Smooth muscle cell (in vitro differentiated cells): ENCODE results near the gene DECR2. TPM values are rescaled to one million over a fixed set of nuclear protein-coding genes. Genes with fewer than 3 reads are reported as not detected.
A peak's percentile ranks its signal among the peaks of the same experiment; 100 is the strongest.

ENCODE experiments used
- DNase-seq: peaks from one replicate; lab custom pipeline; 2025; ENCODE audit not compliant: unreplicated experiment; lab: John Stamatoyannopoulos, UW
- H2AFZ ChIP-seq: fragments of 200-600 bp; sonication (generic); 2 replicates; pipeline ENCODE4 v1.6.0; 2016; ENCODE audit warnings: antibody characterized with exemption, low read depth, mild to moderate bottlenecking
- H3F3A ChIP-seq: fragments of 200-600 bp; sonication (generic); 2 replicates; pipeline ENCODE4 v1.6.0; 2017; ENCODE audit warnings: antibody characterized with exemption, low read depth
- H3K27ac ChIP-seq: fragments of 200-600 bp; sonication (generic); 2 replicates; pipeline ENCODE4 v1.5.1; 2016; ENCODE audit warnings: low read depth, mild to moderate bottlenecking
- H3K27me3 ChIP-seq: fragments of 200-600 bp; sonication (generic); 2 replicates; pipeline ENCODE4 v1.6.1; 2016; ENCODE audit warnings: low read depth, mild to moderate bottlenecking
- H3K36me3 ChIP-seq: fragments of 200-600 bp; sonication (generic); 2 replicates; pipeline ENCODE4 v1.5.1; 2016; ENCODE audit warnings: low read depth
- H3K4me1 ChIP-seq: fragments of 200-600 bp; sonication (generic); 2 replicates; pipeline ENCODE4 v1.5.1; 2016; ENCODE audit warnings: low read depth
- H3K4me2 ChIP-seq: fragments of 200-600 bp; sonication (generic); 2 replicates; pipeline ENCODE4 v1.6.0; 2016; ENCODE audit warnings: mild to moderate bottlenecking
- H3K4me3 ChIP-seq: fragments of 200-600 bp; sonication (generic); 2 replicates; pipeline ENCODE4 v1.5.1; 2016; ENCODE audit warnings: mild to moderate bottlenecking
- H3K79me2 ChIP-seq: fragments of 200-600 bp; sonication (generic); 2 replicates; pipeline ENCODE4 v1.6.0; 2016; ENCODE audit warnings: low read depth, mild to moderate bottlenecking
- H3K9ac ChIP-seq: fragments of 200-600 bp; sonication (generic); 2 replicates; pipeline ENCODE4 v1.6.0; 2016; ENCODE audit warnings: low read depth
- H3K9me3 ChIP-seq: fragments of 200-600 bp; sonication (generic); replicated peaks from 2 replicates; pipeline ENCODE4 v1.5.1; 2016; ENCODE audit warnings: low read depth
- H4K20me1 ChIP-seq: fragments of 200-600 bp; sonication (generic); 2 replicates; pipeline ENCODE4 v1.6.0; 2016; ENCODE audit warnings: low read depth
- WGBS: methylation state at CpG from one replicate; pipeline ENCODE4 v1.1.7; 2016; ENCODE audit warnings: low lambda C conversion rate; 5-methylcytosine and 5-hydroxymethylcytosine counted together
- polyA plus RNA-seq: library from polyadenylated mRNA; unstranded; fragments of >200 nt; fragmentation: Nextera tagmentation; extraction: Ambion mirVana; gene quantifications from 2 replicates; pipeline ENCODE4 v1.2.1, GENCODE V29; 2016
- total RNA-seq: library from RNA; depleted of rRNA; stranded (reverse); fragments of >200 nt; gene quantifications from 2 replicates; pipeline ENCODE4 v1.2.3, GENCODE V29; 2014
- TF ChIP-seq, protein P1 (sequence below): fragments of 200-600 bp; sonication (generic); IDR thresholded peaks from 2 replicates; pipeline ENCODE4 v1.5.1; 2017; ENCODE audit warnings: borderline replicate concordance, mild to moderate bottlenecking, antibody characterized with exemption; ENCODE audit not compliant: insufficient read depth, poor library complexity, severe bottlenecking

DECR2 gene
- total and polyA plus RNA-seq, 2 experiments from 2014 or later, result 15.4 to 18.2 TPM

DNA sequence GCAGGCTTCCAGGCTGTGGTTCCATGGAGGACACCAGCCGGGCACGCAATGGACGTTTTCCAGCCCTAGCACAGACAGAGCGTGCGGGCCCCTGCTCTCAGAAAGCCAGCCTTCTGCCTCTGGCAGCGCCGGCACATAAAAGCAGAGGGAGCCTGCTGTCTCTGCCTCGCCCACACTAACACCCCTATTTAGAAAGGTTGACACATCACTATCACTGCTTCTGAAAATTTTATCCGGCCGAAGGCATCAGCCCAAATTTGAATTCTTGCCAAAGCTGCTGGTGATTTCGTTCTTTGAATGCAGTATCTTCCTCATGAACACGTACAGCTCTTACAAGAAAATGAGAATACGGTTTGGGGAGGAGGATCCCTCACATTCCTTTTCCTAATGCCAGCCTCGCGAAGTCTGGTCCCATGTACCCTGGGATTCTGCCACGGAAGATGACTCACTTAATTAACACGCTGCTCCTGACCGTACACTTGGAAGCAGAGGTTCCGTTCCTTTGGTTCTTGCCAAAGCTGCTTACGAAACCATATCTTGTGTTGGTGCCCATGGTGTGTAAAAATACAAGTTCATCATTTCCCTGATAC lies 22.4 kb downstream of the DECR2 start:
- H3K27ac ChIP-seq, result peak overlapping the region; percentile 68
- H3K4me3 ChIP-seq, result peak overlapping the region; percentile 58
- 15% methylated on average over 20 of the region's 20 CpGs for WGBS
- H3K9me3 ChIP-seq, result no peaks in the 10 kb centered on the region
- H4K20me1 ChIP-seq, result peaks cover 30% of the 10 kb centered on the region
- peak overlapping the region; percentile 68 for H2AFZ ChIP-seq
- peak overlapping the region; percentile 95 for H3K4me2 ChIP-seq
- H3K79me2 ChIP-seq, result peaks cover 29% of the 10 kb centered on the region
- TF ChIP-seq, protein P1, sequence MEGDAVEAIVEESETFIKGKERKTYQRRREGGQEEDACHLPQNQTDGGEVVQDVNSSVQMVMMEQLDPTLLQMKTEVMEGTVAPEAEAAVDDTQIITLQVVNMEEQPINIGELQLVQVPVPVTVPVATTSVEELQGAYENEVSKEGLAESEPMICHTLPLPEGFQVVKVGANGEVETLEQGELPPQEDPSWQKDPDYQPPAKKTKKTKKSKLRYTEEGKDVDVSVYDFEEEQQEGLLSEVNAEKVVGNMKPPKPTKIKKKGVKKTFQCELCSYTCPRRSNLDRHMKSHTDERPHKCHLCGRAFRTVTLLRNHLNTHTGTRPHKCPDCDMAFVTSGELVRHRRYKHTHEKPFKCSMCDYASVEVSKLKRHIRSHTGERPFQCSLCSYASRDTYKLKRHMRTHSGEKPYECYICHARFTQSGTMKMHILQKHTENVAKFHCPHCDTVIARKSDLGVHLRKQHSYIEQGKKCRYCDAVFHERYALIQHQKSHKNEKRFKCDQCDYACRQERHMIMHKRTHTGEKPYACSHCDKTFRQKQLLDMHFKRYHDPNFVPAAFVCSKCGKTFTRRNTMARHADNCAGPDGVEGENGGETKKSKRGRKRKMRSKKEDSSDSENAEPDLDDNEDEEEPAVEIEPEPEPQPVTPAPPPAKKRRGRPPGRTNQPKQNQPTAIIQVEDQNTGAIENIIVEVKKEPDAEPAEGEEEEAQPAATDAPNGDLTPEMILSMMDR, result no peak
- peak; percentile 52 for DNase-seq
- peaks cover 14% of the 10 kb centered on the region for H3K4me1 ChIP-seq
- H3K9ac ChIP-seq, result no peak overlapping the region
- no peaks in the 10 kb centered on the region for H3K27me3 ChIP-seq
- peaks cover 10% of the 10 kb centered on the region for H3F3A ChIP-seq
- no peaks in the 10 kb centered on the region for H3K36me3 ChIP-seq

DNA sequence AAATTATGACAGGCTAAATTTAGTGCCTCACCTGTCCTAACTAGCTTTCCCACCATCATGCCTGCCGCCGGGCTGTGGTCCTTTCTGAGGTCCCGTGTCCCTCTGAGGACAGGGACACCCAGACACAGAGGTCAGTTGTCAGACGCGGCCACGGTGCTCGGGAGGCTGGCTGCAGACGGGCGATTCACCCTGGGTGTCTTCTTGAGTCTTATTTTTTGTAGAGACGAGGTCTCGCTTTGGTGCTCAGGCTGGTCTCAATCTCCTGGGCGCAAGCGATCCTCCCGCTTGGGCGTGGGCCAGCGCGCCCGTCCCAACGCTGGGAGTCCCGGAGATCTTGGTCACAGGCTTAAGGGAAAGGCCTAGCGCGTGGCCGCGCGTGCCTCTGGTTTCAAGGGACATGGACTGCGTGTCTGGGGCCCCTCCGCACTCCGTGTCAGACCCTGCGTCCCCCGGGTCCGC lies 23.0 kb downstream of the DECR2 start:
- Histone ChIP-seq H4K20me1 (peaks cover 35% of the 10 kb centered on the region), H2AFZ (peak overlapping the region; percentile 68), H3K9ac (peak overlapping the region; percentile 79), H3K4me1 (peaks cover 14% of the 10 kb centered on the region), H3K4me3 (peak overlapping the region; percentile 58), H3K36me3 (no peaks in the 10 kb centered on the region), H3K4me2 (peak overlapping the region; percentile 95), H3K27ac (peak overlapping the region; percentile 68), H3K9me3 (no peaks in the 10 kb centered on the region), H3K27me3 (no peaks in the 10 kb centered on the region), H3K79me2 (peaks cover 30% of the 10 kb centered on the region), H3F3A (peaks cover 10% of the 10 kb centered on the region)
- TF ChIP-seq, protein P1, result no peak
- peak; percentile 57 for DNase-seq
- WGBS, result 20% methylated on average over 31 of the region's 31 CpGs

DNA sequence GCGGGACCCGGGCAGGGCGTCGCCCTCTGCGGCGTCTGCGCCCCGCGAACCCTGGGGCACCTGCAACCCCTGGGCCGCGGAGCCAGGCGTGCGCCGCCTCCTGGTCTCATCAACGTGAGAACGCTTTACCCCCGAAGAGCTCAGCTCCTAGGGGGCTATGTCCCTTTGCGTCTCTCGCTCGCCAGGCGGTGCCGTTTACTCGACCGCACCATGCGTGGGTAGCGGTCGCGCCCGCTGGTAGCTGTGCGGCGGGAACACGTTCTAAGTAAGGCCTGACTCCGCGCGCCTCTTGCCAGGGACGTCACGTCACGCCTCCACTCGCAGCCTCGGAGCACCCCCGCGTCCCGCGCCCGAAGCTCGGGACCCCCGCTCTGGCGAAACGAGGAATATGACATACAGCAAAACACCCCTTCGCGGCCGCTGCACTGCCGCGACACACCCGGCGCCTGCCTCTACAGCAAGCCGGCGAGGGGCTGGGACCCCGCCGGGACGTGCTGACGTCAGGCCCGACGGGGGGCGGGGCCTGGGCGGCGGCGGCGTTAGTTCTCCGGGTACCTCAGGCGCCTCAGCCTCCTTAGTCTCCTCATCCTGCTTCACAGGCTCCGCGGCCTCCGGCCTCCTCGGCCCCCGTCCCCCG lies 23.5 kb downstream of the DECR2 start, which contains the start of gene RAB11FIP3:
Gene RAB11FIP3 (plus strand): TSS at position 568 of the 637 bp plus-strand sequence. CDS start 358 bp downstream, outside the sequence.
- H3K4me2 ChIP-seq, result peak within 1 kb of the TSS; percentile 95
- H3K36me3 ChIP-seq, result no peaks in the 10 kb centered on the region
- peak within 1 kb of the TSS; percentile 68 for H3K27ac ChIP-seq
- H3K9ac ChIP-seq, result peak within 1 kb of the TSS; percentile 79
- peaks cover 32% of the 10 kb centered on the region for H3K79me2 ChIP-seq
- WGBS, result 1% methylated on average over 68 of the region's 77 CpGs
- peak within 1 kb of the TSS; percentile 58 for H3K4me3 ChIP-seq
- H4K20me1 ChIP-seq, result peaks cover 41% of the 10 kb centered on the region
- H3K27me3 ChIP-seq, result no peaks in the 10 kb centered on the region
- H3F3A ChIP-seq, result peaks cover 10% of the 10 kb centered on the region
- H2AFZ ChIP-seq, result peak within 1 kb of the TSS; percentile 68
- TF ChIP-seq, protein P1, result peak; percentile 20
- peaks cover 14% of the 10 kb centered on the region for H3K4me1 ChIP-seq
- DNase-seq, result peak; percentile 87
- no peaks in the 10 kb centered on the region for H3K9me3 ChIP-seq
